ENCODE data around the gene DDX4.
"Not testable (repeated sequence)": the region's sequence is repeated elsewhere in the genome, so short reads cannot be mapped to it uniquely, and the experiment has no call there.

DDX4 gene

GRCh38 chr5:55737793-55738192, at the start of gene DDX4:
DDX4 (plus strand) TSS chr5:55738061; CDS start chr5:55738964, 903 bp downstream.
- Mint-ChIP-seq H3K36me3 (ENCODE audit: low read depth) (no peaks in the 10 kb centered on the region), H3K9me3 (no peaks in the 10 kb centered on the region), H3K4me1 (no peaks in the 10 kb centered on the region), H3K27ac (no peak within 1 kb of the TSS), H3K4me3 (no peak within 1 kb of the TSS), H3K27me3 (peaks cover 3% of the 10 kb centered on the region)
- ATAC-seq (no peak), DNase-seq (no peak)

- H3K4me3 Mint-ChIP-seq, result no peak overlapping the region
- H3K36me3 Mint-ChIP-seq (ENCODE audit: low read depth), result peaks cover 2% of the 10 kb centered on the region
- ATAC-seq (no peak), DNase-seq (no peak)
- no peaks in the 10 kb centered on the region for H3K4me1 Mint-ChIP-seq
- no peaks in the 10 kb centered on the region for H3K27me3 Mint-ChIP-seq
- no peak overlapping the region for H3K27ac Mint-ChIP-seq
- no peaks in the 10 kb centered on the region for H3K9me3 Mint-ChIP-seq
Measured at GRCh38 chr5:55691265-55692105, 46.4 kb upstream of the DDX4 start.

GRCh38 chr5:55692106-55692417, 45.8 kb upstream of the DDX4 start:
- no peaks in the 10 kb centered on the region for H3K9me3 Mint-ChIP-seq
- DNase-seq (no peak), ATAC-seq (no peak)
- H3K36me3 Mint-ChIP-seq (ENCODE audit: low read depth), result peaks cover 5% of the 10 kb centered on the region
- H3K4me3 Mint-ChIP-seq, result no peak overlapping the region
- H3K27ac Mint-ChIP-seq, result no peak overlapping the region
- no peaks in the 10 kb centered on the region for H3K27me3 Mint-ChIP-seq
- H3K4me1 Mint-ChIP-seq, result no peaks in the 10 kb centered on the region

GRCh38 chr5:55692509-55692908, 45.4 kb upstream of the DDX4 start:
- Mint-ChIP-seq H3K4me1 (no peaks in the 10 kb centered on the region), H3K27ac (no peak overlapping the region), H3K27me3 (no peaks in the 10 kb centered on the region), H3K4me3 (no peak overlapping the region), H3K9me3 (no peaks in the 10 kb centered on the region), H3K36me3 (ENCODE audit: low read depth) (peaks cover 6% of the 10 kb centered on the region)
- ATAC-seq (no peak), DNase-seq (no peak)

- ATAC-seq, result no peak
Measured at GRCh38 chr5:55694152-55694830, 43.6 kb upstream of the DDX4 start.

GRCh38 chr5:55696704-55697103, 41.2 kb upstream of the DDX4 start:
- not testable (repeated sequence) for DNase-seq; H3K4me3 Mint-ChIP-seq; H3K27ac Mint-ChIP-seq; ATAC-seq; H3K9me3 Mint-ChIP-seq; H3K27me3 Mint-ChIP-seq; H3K36me3 Mint-ChIP-seq (ENCODE audit: low read depth); H3K4me1 Mint-ChIP-seq

More at GRCh38 chr5:55694152-55694830, 43.6 kb upstream of the DDX4 start:
- Mint-ChIP-seq H3K27ac (no peak overlapping the region), H3K36me3 (ENCODE audit: low read depth) (peaks cover 6% of the 10 kb centered on the region), H3K9me3 (no peaks in the 10 kb centered on the region), H3K27me3 (no peaks in the 10 kb centered on the region), H3K4me3 (no peak overlapping the region), H3K4me1 (no peaks in the 10 kb centered on the region)
- no peak for DNase-seq

- DNase-seq (no peak), ATAC-seq (no peak)
- Mint-ChIP-seq H3K4me1 (peaks cover 4% of the 10 kb centered on the region), H3K9me3 (no peaks in the 10 kb centered on the region), H3K4me3 (no peak overlapping the region), H3K27ac (no peak overlapping the region), H3K27me3 (no peaks in the 10 kb centered on the region), H3K36me3 (ENCODE audit: low read depth) (peaks cover 8% of the 10 kb centered on the region)
Measured at GRCh38 chr5:55699041-55699688, 38.7 kb upstream of the DDX4 start.

GRCh38 chr5:55700745-55701144, 37.1 kb upstream of the DDX4 start:
- Mint-ChIP-seq H3K4me1 (peaks cover 4% of the 10 kb centered on the region), H3K36me3 (ENCODE audit: low read depth) (peaks cover 6% of the 10 kb centered on the region), H3K27ac (no peak overlapping the region), H3K27me3 (no peaks in the 10 kb centered on the region), H3K9me3 (no peaks in the 10 kb centered on the region), H3K4me3 (no peak overlapping the region)
- ATAC-seq, result no peak
- DNase-seq, result no peak

GRCh38 chr5:55701462-55702103, 36.3 kb upstream of the DDX4 start:
- Mint-ChIP-seq H3K4me1 (peaks cover 4% of the 10 kb centered on the region), H3K27me3 (no peaks in the 10 kb centered on the region)

GRCh38 chr5:55702598-55703345, 35.1 kb upstream of the DDX4 start:
- ATAC-seq, result no peak

More at GRCh38 chr5:55701462-55702103, 36.3 kb upstream of the DDX4 start:
- H3K9me3 Mint-ChIP-seq, result no peaks in the 10 kb centered on the region
- ATAC-seq (no peak), DNase-seq (no peak)
- peaks cover 6% of the 10 kb centered on the region for H3K36me3 Mint-ChIP-seq (ENCODE audit: low read depth)
- H3K27ac Mint-ChIP-seq, result no peak overlapping the region
- no peak overlapping the region for H3K4me3 Mint-ChIP-seq

GRCh38 chr5:55706230-55706629, 31.6 kb upstream of the DDX4 start:
- no peak for DNase-seq
- no peaks in the 10 kb centered on the region for H3K27me3 Mint-ChIP-seq
- no peak for ATAC-seq
- peaks cover 12% of the 10 kb centered on the region for H3K4me1 Mint-ChIP-seq
- H3K36me3 Mint-ChIP-seq (ENCODE audit: low read depth), result peaks cover 5% of the 10 kb centered on the region
- H3K27ac Mint-ChIP-seq, result no peak overlapping the region
- H3K9me3 Mint-ChIP-seq, result no peaks in the 10 kb centered on the region
- H3K4me3 Mint-ChIP-seq, result no peak overlapping the region

More at GRCh38 chr5:55702598-55703345, 35.1 kb upstream of the DDX4 start:
- no peak for DNase-seq
- H3K4me3 Mint-ChIP-seq, result no peak overlapping the region
- H3K4me1 Mint-ChIP-seq, result peaks cover 4% of the 10 kb centered on the region
- no peak overlapping the region for H3K27ac Mint-ChIP-seq
- no peaks in the 10 kb centered on the region for H3K27me3 Mint-ChIP-seq
- no peaks in the 10 kb centered on the region for H3K9me3 Mint-ChIP-seq
- H3K36me3 Mint-ChIP-seq (ENCODE audit: low read depth), result peaks cover 2% of the 10 kb centered on the region

GRCh38 chr5:55708732-55709131, 29.1 kb upstream of the DDX4 start:
- Mint-ChIP-seq H3K9me3 (no peaks in the 10 kb centered on the region), H3K4me1 (peaks cover 21% of the 10 kb centered on the region), H3K36me3 (ENCODE audit: low read depth) (peaks cover 5% of the 10 kb centered on the region), H3K27me3 (no peaks in the 10 kb centered on the region), H3K4me3 (no peak overlapping the region), H3K27ac (no peak overlapping the region)
- ATAC-seq (no peak), DNase-seq (no peak)

- H3K27ac Mint-ChIP-seq, result peak overlapping the region; percentile 89
- DNase-seq (peak; percentile 12), ATAC-seq (peak; percentile 1)
- no peaks in the 10 kb centered on the region for H3K9me3 Mint-ChIP-seq
- peak overlapping the region; percentile 98 for H3K4me3 Mint-ChIP-seq
- H3K4me1 Mint-ChIP-seq, result peaks cover 21% of the 10 kb centered on the region
- H3K36me3 Mint-ChIP-seq (ENCODE audit: low read depth), result peaks cover 5% of the 10 kb centered on the region
- no peaks in the 10 kb centered on the region for H3K27me3 Mint-ChIP-seq
Measured at GRCh38 chr5:55711507-55712022, 26.3 kb upstream of the DDX4 start.
